AG04449 (cell line): ENCODE data around the gene TBC1D8.

Experiments used
- CTCF ChIA-PET: fragments of 350-600 bp; formaldehyde crosslinking; extraction: SDS; loops from one replicate; lab custom pipeline; 2021; ENCODE audit warnings: antibody characterized with exemption; lab: Yijun Ruan, JAX
- POLR2A ChIA-PET: fragments of 400-600, 350-600 bp; formaldehyde crosslinking; extraction: SDS; loops from one replicate; lab custom pipeline; 2020; ENCODE audit warnings: antibody characterized with exemption, inconsistent platforms; lab: Yijun Ruan, JAX
- DNase-seq: peaks from one replicate; pipeline ENCODE4 v3.0.0-alpha.2; 2010; ENCODE audit warnings: low read depth, low spot score
- H3K4me3 ChIP-seq: 2 replicates; pipeline ENCODE4 v1.5.1; 2011; ENCODE audit warnings: low read depth, mild to moderate bottlenecking, control low read depth, low read length
- CTCF ChIP-seq: IDR thresholded peaks from one replicate; pipeline ENCODE4 v1.5.1; 2011; ENCODE audit warnings: mild to moderate bottlenecking, moderate library complexity, low read length, control low read depth, inconsistent platforms; ENCODE audit not compliant: insufficient read depth; ENCODE audit errors: missing control alignments

The TBC1D8 gene

GRCh38 chr2:101195871-101196661, 44.9 kb upstream of the TBC1D8 start:
- DNase-seq, result no peak
- ChIA-PET POLR2A (interaction anchor here (1.2 kb wide), 1 partner anchor 194 kb away, joined by 3 read pairs; the partner anchor contains the start of gene RPL31), CTCF (interaction anchor here (0.7 to 10.1 kb wide), 3 partner anchors 8 to 600 kb away, joined by 3 to 98 read pairs (median 24); no protein-coding TSS in a partner anchor)
- no peak for TF ChIP-seq CTCF
- H3K4me3 ChIP-seq, result no peak overlapping the region

GRCh38 chr2:101193033-101193626, 41.9 kb upstream of the TBC1D8 start:
- CTCF ChIA-PET, result interaction anchor here (4.9 to 10.1 kb wide), 2 partner anchors 11 to 157 kb away, joined by 24 to 98 read pairs; no protein-coding TSS in a partner anchor
- no peak for DNase-seq

GRCh38 chr2:101190747-101191516, 39.8 kb upstream of the TBC1D8 start:
- CTCF ChIA-PET, result interaction anchor here (0.6 to 10.1 kb wide), 9 partner anchors 13 to 584 kb away, joined by 3 to 98 read pairs (median 3); no protein-coding TSS in a partner anchor
- TF ChIP-seq CTCF, result no peak
- no peak overlapping the region for H3K4me3 ChIP-seq
- POLR2A ChIA-PET, result no interaction called here
- DNase-seq, result no peak

More at GRCh38 chr2:101193033-101193626, 41.9 kb upstream of the TBC1D8 start:
- TF ChIP-seq CTCF, result no peak
- POLR2A ChIA-PET, result no interaction called here
- H3K4me3 ChIP-seq, result no peak overlapping the region

- no peak for DNase-seq
- ChIA-PET CTCF (interaction anchor here (0.6 to 10.1 kb wide), 27 partner anchors 9 to 593 kb away, joined by 3 to 98 read pairs (median 4); no protein-coding TSS in a partner anchor), POLR2A (interaction anchor here (0.6 kb wide), 1 partner anchor 264 kb away, joined by 3 read pairs; no protein-coding TSS in a partner anchor)
- no peak overlapping the region for H3K4me3 ChIP-seq
- TF ChIP-seq CTCF, result peak; percentile 73
Measured at GRCh38 chr2:101188683-101189405, 37.7 kb upstream of the TBC1D8 start.

GRCh38 chr2:101187131-101187530, 35.9 kb upstream of the TBC1D8 start:
- H3K4me3 ChIP-seq, result no peak overlapping the region

More at GRCh38 chr2:101187131-101187530, 35.9 kb upstream of the TBC1D8 start:
- TF ChIP-seq CTCF, result no peak
- no peak for DNase-seq
- CTCF ChIA-PET, result no interaction called here
- POLR2A ChIA-PET, result no interaction called here
